Heart right ventricle (tissue), 16 donors: ENCODE data around the gene CFAP141. TPM values are rescaled to one million over a fixed set of nuclear protein-coding genes. Genes with fewer than 3 reads are reported as not detected.

Source experiments
- ATAC-seq, 8 donors: fragments of 200-7000 bp; cut with Tn5 transposase; one replicate each; pipeline ENCODE4 v1.9.1; 2020; ENCODE audit warnings: mild to moderate bottlenecking in 8 of 8, moderate library complexity in 8 of 8, moderate number of reproducible peaks in 1 of 8
- DNase-seq, 2 donors: peaks; one replicate each; pipeline ENCODE4 v3.0.0-alpha.2; 2020
- H3K27ac ChIP-seq, 10 donors: fragments of 200-600 bp; sonication (generic) in 2 of 10; one replicate each; pipeline versions ENCODE4 v1.5.0 to v1.8.0; 2020 to 2022; ENCODE audit warnings: mild to moderate bottlenecking in 3 of 10
- H3K27me3 ChIP-seq, 7 donors: fragments of 200-600 bp; one replicate each; pipeline ENCODE4 v1.8.0; 2021 to 2022; ENCODE audit warnings: mild to moderate bottlenecking in 2 of 7
- H3K36me3 ChIP-seq, 9 donors: fragments of 200-600 bp; sonication (generic) in 1 of 9; one replicate each; pipeline versions ENCODE4 v1.5.0 to v1.8.0; 2020 to 2022; ENCODE audit warnings: mild to moderate bottlenecking in 2 of 9
- H3K4me1 ChIP-seq, 9 donors: fragments of 200-600 bp; sonication (generic) in 1 of 9; one replicate each; pipeline versions ENCODE4 v1.5.0 to v1.8.0; 2020 to 2022; ENCODE audit warnings: mild to moderate bottlenecking in 4 of 9
- H3K4me3 ChIP-seq, 10 donors: fragments of 200-600 bp; sonication (generic) in 2 of 10; one replicate each; pipeline versions ENCODE4 v1.5.0 to v1.8.0; 2020 to 2022; ENCODE audit warnings: mild to moderate bottlenecking in 7 of 10, moderate library complexity in 2 of 10
- H3K9me3 ChIP-seq, 11 donors: fragments of 200-600 bp in 10 of 11; sonication (generic) in 2 of 11; one replicate each; pipeline versions ENCODE4 v1.5.0 to v1.8.0; 2013 to 2022; ENCODE audit warnings: mild to moderate bottlenecking in 2 of 11, control low read depth in 1 of 11, moderate library complexity in 1 of 11
- WGBS, 2 donors: extraction: QIAGEN DNeasy Blood & Tissue Kit; methylation state at CpG; one replicate each; pipeline ENCODE4 v1.1.7; 2013; ENCODE audit warnings: inconsistent platforms in 1 of 2; 5-methylcytosine and 5-hydroxymethylcytosine counted together
- intact Hi-C, 10 donors: fragments of 100-400 bp; cut with DNase I; formaldehyde crosslinking; loops; one replicate each; pipeline versions ENCODE4 v1.11.1 to v1.14.2; 2022
- polyA plus RNA-seq, 2 donors: library from polyadenylated mRNA; stranded (reverse); fragments of 200-250 nt; gene quantifications; one replicate each; pipeline ENCODE4 v1.2.3, GENCODE V29; 2013
- total RNA-seq, 10 donors: library from RNA; stranded (reverse); fragmentation: NEBNext Ultra II Directional in 3 of 10; extraction: Animal tissue kit (Norgen Biotek cat#: 25700) in 3 of 10; gene quantifications; one replicate each; pipeline versions ENCODE4 v1.2.1 to v1.2.4, GENCODE V29; 2021 to 2023
- TF ChIP-seq, protein P1 (sequence below), 9 donors: fragments of 200-600 bp; sonication (generic) in 2 of 9; IDR thresholded peaks; one replicate each; pipeline versions ENCODE4 v1.5.0 to v1.8.0; 2021 to 2022; ENCODE audit warnings: antibody characterized with exemption in 9 of 9, mild to moderate bottlenecking in 5 of 9, moderate library complexity in 1 of 9
- donor health status: Arrhythmogenic right ventricular cardiomyopathy.
- donor health status: ischemic (EF 13 %, LVEDD 7.1; RV severe dilation, severe dysfunction).
- donor health status: healthy with polysubstance abuse.
- donor health status: DM: no; HTN: yes; CAD: no.
- donor health status: DM: no; HTN: no; CAD: no.
- donor health status: ischemic (EF 25% LVEDD 6.9; RV normal size, moderate dysfunction).
- donor health status: ischemic (EF 25% LVEDD 5.7; RV mildly dilated, moderate dysfunction).
- donor health status: healthy.
- donor health status: DM: yes; HTN: yes; CAD: no.
- donor health status: Ischemic cardiomyopathy.
- donor health status: ischemic (EF 35%, LVEDD 5.7; RV mildly dilated, moderate dysfunction).
- donor health status: nonischemic (EF 11% LVEDD 7.7; RV severe dilation, severe dysfunction).
- donor health status: DM: yes; HTN: yes; CAD: no.
- donor health status: PGD.
- donor health status: ischemic (EF 29% LVEDD 5.4; RV normal size, mild dysfunction).
- donor health status: nonischemic (EF 23%, LVEDD 6.1; RV moderate dilation, normal function).

The CFAP141 gene
- total and polyA plus RNA-seq, 12 donors, result 0.22 to 1.1 (median 0.92) TPM; not detected in 8

DNA sequence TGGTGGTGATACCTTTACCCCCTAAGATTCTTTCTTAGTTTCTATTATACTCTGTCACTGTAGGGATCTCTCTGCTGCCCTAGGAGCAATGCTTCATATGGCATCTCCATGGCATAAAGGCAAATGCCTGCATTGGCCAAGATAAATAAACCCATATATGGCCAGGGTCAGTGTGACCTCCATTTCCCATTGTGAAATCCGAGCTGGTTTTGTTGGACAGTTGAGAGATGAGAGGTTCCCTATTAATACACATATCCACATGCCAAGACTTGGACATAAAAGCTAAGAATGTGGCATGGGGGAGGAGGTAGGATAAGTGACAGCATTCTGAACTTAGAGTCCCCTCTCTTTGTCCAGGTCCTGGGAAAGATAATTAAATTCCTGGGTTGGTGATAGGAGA is 15.6 kb downstream of the CFAP141 start:
- 10 to 11% methylated on average over 1 of the region's 1 CpG for WGBS, 2 donors
- Histone ChIP-seq H3K9me3 (no peaks in the 10 kb centered on the region), H3K4me3 (peak overlapping the region in 2 of 10 donors; percentile 4 to 40), H3K27me3 (no peaks in the 10 kb centered on the region), H3K27ac (peak overlapping the region in 1 of 10 donors; percentile 71), H3K36me3 (no peaks in the 10 kb centered on the region), H3K4me1 (peaks cover 0 to 16% (median 8%) of the 10 kb centered on the region in 9 donors)
- ATAC-seq, result peak in 6 of 8 donors; percentile 14 to 46 (median 40)
- intact Hi-C loops, result loop anchor here in 3 of 10 donors (10.0 kb wide), 1 partner anchor 144 kb away; no protein-coding TSS in a partner anchor
- DNase-seq, result no peak
- TF ChIP-seq, protein P1, sequence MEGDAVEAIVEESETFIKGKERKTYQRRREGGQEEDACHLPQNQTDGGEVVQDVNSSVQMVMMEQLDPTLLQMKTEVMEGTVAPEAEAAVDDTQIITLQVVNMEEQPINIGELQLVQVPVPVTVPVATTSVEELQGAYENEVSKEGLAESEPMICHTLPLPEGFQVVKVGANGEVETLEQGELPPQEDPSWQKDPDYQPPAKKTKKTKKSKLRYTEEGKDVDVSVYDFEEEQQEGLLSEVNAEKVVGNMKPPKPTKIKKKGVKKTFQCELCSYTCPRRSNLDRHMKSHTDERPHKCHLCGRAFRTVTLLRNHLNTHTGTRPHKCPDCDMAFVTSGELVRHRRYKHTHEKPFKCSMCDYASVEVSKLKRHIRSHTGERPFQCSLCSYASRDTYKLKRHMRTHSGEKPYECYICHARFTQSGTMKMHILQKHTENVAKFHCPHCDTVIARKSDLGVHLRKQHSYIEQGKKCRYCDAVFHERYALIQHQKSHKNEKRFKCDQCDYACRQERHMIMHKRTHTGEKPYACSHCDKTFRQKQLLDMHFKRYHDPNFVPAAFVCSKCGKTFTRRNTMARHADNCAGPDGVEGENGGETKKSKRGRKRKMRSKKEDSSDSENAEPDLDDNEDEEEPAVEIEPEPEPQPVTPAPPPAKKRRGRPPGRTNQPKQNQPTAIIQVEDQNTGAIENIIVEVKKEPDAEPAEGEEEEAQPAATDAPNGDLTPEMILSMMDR (IDR thresholded peaks at IDR 0.05), result no peak

DNA sequence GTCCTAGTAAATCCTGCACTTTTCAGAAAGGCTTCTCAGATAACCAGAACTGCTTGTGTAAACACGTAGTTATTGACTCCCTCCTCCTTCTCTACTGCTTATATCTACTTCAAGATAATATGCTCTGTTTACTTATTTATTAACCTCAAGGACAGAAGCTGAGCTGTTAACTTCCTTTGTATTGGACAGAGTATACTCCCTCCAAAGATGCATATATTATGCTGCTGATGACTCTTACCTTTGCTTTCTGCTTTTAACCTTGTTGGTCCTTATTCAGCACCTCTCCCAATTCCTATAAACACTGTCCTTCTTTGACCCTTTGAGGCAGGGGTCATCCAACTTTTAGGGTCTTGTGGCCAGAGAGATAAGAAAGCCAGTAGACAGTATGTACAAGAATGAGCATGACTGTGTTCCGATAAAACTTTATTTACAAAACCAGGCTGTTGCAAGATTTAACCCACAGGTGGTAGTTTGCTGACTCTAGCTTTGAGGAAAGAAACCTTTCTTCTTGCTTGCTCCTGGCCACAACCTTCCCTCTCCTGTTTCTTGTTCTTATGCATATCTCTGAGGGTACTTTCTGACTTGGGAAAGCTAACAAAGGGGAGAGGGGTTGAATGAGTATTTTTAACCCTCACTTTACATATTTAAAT is 19.2 kb downstream of the CFAP141 start:
- TF ChIP-seq, protein P1 (IDR thresholded peaks at IDR 0.05), result no peak
- intact Hi-C loops, result loop anchor here in 2 of 10 donors (10.0 kb wide), 2 partner anchors 148 to 192 kb away; partner anchors contain the start of gene RPS27 (in 1 of the 2)
- H3K9me3 ChIP-seq, result no peaks in the 10 kb centered on the region
- 39 to 42% methylated on average over 2 of the region's 2 CpGs for WGBS, 2 donors
- peaks cover 0 to 19% (median 7%) of the 10 kb centered on the region in 9 donors for H3K4me1 ChIP-seq
- ATAC-seq (no peak), DNase-seq (no peak)
- no peak overlapping the region for H3K4me3 ChIP-seq
- H3K27me3 ChIP-seq, result no peaks in the 10 kb centered on the region
- H3K27ac ChIP-seq, result no peak overlapping the region
- no peaks in the 10 kb centered on the region for H3K36me3 ChIP-seq

DNA sequence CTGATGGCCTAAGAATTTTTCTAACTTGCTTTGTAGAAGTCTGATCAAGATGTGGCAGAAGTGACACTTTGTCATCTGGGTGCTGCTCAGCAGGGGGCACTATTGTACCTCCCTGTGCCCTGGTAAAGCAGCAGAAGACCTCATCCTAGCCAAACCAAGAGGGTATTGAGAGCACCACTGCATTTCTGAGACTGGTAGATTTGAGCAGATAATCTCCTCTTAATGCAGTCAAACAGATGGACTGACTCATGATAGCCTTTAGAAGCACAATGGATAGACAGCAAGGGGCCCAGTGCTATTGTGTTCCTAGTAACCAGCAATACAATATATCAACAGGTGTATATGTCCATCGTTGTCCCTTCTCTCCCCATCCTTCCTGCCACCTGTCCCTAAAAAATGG is 20.0 kb downstream of the CFAP141 start:
- intact Hi-C loops, result loop anchor here in 2 of 10 donors (10.0 kb wide), 2 partner anchors 149 to 191 kb away; partner anchors contain the start of gene RPS27 (in 1 of the 2)
- ATAC-seq (no peak), DNase-seq (no peak)
- TF ChIP-seq, protein P1 (IDR thresholded peaks at IDR 0.05), result peak in 7 of 9 donors; percentile 28 to 67 (median 44)
- no peaks in the 10 kb centered on the region for H3K36me3 ChIP-seq
- WGBS, 2 donors, result 56 to 58% methylated on average over 1 of the region's 1 CpG
- H3K9me3 ChIP-seq, result no peaks in the 10 kb centered on the region
- peaks cover 5 to 24% (median 15%) of the 10 kb centered on the region in 9 donors for H3K4me1 ChIP-seq
- H3K27me3 ChIP-seq, result no peaks in the 10 kb centered on the region
- H3K4me3 ChIP-seq, result no peak overlapping the region
- no peak overlapping the region for H3K27ac ChIP-seq

DNA sequence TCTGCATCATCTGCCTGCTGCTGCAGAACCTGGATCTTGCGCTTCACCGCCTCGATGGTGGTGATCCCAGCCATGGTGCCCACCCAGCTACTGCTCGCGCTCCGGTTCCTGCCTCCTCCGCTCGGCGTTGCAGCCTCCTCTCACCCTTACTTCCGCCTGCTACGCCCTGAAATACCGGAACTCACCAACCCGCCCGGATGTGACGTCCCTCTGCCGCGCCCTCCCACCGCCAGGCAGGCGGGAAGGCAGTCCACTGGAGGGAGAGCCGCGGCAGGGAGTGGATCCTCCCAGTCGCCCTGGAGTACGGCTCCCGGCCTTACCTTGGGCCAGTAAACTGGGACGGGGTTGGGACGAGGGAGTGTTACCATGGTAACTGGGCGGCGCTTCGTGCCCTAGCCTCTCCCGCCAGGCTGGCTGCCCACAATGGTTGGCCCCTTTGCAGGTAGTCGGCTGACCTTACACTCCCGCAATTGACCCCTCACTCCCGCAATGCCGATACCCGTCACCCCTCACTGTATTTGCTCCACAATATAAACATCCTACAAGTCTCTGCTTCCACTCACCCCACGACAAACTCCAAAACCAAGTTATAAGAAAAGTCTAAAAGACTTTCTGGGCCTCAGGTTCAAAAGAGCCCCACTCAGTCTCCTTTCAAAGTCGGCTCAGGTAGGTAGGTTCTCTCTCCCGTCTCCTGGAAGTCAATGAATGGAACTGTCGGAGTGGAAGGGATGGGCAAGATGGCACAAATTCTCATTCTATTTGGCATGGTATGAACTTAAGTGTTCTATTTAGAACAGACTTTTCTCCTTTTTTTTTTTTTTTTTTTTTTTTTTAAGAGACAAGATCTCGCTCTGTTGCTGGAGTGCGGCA is 22.9 kb downstream of the CFAP141 start:
- Histone ChIP-seq H3K4me3 (peak overlapping the region; percentile 66 to 95 (median 80)), H3K36me3 (peaks cover 0 to 22% (median 4%) of the 10 kb centered on the region in 9 donors), H3K4me1 (peaks cover 10 to 47% (median 44%) of the 10 kb centered on the region in 9 donors), H3K27ac (peak overlapping the region; percentile 26 to 95 (median 89)), H3K9me3 (no peaks in the 10 kb centered on the region), H3K27me3 (no peaks in the 10 kb centered on the region)
- intact Hi-C loops, result loop anchor here in 5 of 10 donors (1.0 to 10.0 kb wide), 6 partner anchors 36 to 188 kb away; partner anchors contain the start of genes UBAP2L (in 2 of the 5), HAX1 (in 1 of the 5) and RPS27 (in 1 of the 5)
- TF ChIP-seq, protein P1 (IDR thresholded peaks at IDR 0.05), result peak in 4 of 9 donors; percentile 22 to 40 (median 34)
- peak; percentile 96 to 98 (median 98) for ATAC-seq
- peak; percentile 95 to 96 for DNase-seq
- WGBS, 2 donors, result 7% methylated on average over 38 to 40 of the region's 41 CpGs
